GM12891 (cell line): Measurements from ENCODE around the gene RGS16. TPM values are rescaled to one million over a fixed set of nuclear protein-coding genes. Genes with fewer than 3 reads are reported as not detected.

Source experiments
- DNase-seq: peaks from one replicate; pipeline ENCODE4 v3.0.0; 2011; ENCODE audit warnings: low spot score; ENCODE audit not compliant: insufficient read length
- FAIRE-seq: peaks from 2 replicates; lab custom pipeline; 2011; peaks lifted over from hg19 to GRCh38; lab: Jason Lieb, UNC
- PAX5 ChIP-seq: IDR thresholded peaks from 2 replicates; pipeline ENCODE4 v1.6.1; 2011; ENCODE audit warnings: low read length, moderate library complexity, mild to moderate bottlenecking; ENCODE audit not compliant: insufficient read depth, severe bottlenecking
- POLR2A ChIP-seq: IDR thresholded peaks from 2 replicates; pipeline ENCODE4 v1.6.1; 2011; ENCODE audit warnings: low read depth, low read length, control low read depth
- POLR2AphosphoS5 ChIP-seq: IDR thresholded peaks from 2 replicates; pipeline ENCODE4 v1.6.1; 2011; ENCODE audit warnings: low read depth, low read length, control low read depth
- POU2F2 ChIP-seq: IDR thresholded peaks from 2 replicates; pipeline ENCODE4 v1.6.1; 2011; ENCODE audit warnings: low read depth, mild to moderate bottlenecking, control low read depth, low read length, moderate library complexity
- SPI1 ChIP-seq: IDR thresholded peaks from 2 replicates; pipeline ENCODE4 v1.6.1; 2011; ENCODE audit warnings: low read depth, low read length, control low read depth
- TAF1 ChIP-seq: IDR thresholded peaks from 2 replicates; pipeline ENCODE4 v1.6.1; 2011; ENCODE audit warnings: low read depth, low read length, control low read depth
- polyA plus RNA-seq: library from polyadenylated mRNA; unstranded; fragments of >200 nt; gene quantifications from one replicate; pipeline ENCODE4 v1.2.1, GENCODE V29; 2012; ENCODE audit warnings: low read depth, missing spikeins, inconsistent platforms; ENCODE audit not compliant: missing spikeins

Gene RGS16, protein sequence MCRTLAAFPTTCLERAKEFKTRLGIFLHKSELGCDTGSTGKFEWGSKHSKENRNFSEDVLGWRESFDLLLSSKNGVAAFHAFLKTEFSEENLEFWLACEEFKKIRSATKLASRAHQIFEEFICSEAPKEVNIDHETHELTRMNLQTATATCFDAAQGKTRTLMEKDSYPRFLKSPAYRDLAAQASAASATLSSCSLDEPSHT
- polyA plus RNA-seq, result 40.3 TPM

GRCh38 chr1:182604175-182605164, at the start of gene RGS16:
TSS of gene RGS16 (minus strand) at chr1:182604389. CDS start at chr1:182604259, 130 bp downstream.
- peak; percentile 93 for DNase-seq
- TF ChIP-seq POLR2AphosphoS5 (peak; percentile 99), POU2F2 (peak; percentile 95), TAF1 (peak; percentile 93), POLR2A (peak; percentile 99), PAX5 (peak; percentile 30), SPI1 (no peak)
- FAIRE-seq, result peak; percentile 91

GRCh38 chr1:182653986-182654385, 49.8 kb upstream of the RGS16 start:
- no peak for DNase-seq
- TF ChIP-seq POLR2A (no peak), POLR2AphosphoS5 (no peak), TAF1 (no peak)

DNA sequence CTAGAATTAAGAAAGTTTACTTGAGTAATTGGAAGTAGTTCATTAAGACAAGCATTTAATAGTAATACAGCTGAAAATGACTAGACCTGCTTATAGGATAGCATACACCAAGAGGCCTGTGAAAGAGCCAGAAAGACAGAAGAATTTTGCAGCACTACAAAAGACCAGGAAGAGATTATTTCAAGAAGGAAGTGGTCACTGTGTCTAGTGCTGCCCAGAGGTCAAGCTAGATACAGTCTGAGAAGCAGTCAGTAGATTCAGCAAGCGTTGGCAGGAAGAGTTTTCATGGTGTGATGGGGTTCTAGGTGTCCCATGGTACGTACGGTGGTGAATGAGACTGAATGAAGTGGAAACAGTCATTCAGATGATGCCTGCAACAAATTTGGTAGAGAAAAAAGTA, 48.7 kb upstream of the RGS16 start:
- no peak for DNase-seq
- FAIRE-seq, result peak; percentile 43
- TF ChIP-seq TAF1 (no peak), SPI1 (peak; percentile 13; the same call in 1 of the 2 replicates)

More at GRCh38 chr1:182653986-182654385, 49.8 kb upstream of the RGS16 start:
- FAIRE-seq, result no peak

DNA sequence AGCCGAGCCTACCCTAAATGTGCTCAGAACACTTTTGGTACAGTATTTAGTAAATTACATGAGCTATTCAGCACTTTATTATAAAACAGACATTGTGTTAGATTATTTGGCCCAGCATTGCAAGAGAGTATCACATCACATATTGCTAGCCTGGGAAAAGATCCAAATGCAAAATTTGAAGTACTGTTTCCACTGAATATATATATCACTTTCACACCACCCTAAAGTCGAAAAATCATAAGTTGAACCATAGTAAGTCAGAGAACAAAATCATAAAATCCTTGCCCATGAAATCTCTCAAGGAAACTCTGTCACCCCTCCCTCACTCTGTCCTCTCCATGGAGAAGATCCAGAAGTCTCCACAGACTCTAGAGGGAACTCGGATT, 47.1 kb upstream of the RGS16 start:
- no peak for TF ChIP-seq TAF1
- TF ChIP-seq POU2F2, result no peak
- no peak for TF ChIP-seq PAX5
- TF ChIP-seq POLR2AphosphoS5, result no peak
- no peak for TF ChIP-seq POLR2A
- TF ChIP-seq SPI1, result no peak
- no peak for FAIRE-seq
- no peak for DNase-seq

DNA sequence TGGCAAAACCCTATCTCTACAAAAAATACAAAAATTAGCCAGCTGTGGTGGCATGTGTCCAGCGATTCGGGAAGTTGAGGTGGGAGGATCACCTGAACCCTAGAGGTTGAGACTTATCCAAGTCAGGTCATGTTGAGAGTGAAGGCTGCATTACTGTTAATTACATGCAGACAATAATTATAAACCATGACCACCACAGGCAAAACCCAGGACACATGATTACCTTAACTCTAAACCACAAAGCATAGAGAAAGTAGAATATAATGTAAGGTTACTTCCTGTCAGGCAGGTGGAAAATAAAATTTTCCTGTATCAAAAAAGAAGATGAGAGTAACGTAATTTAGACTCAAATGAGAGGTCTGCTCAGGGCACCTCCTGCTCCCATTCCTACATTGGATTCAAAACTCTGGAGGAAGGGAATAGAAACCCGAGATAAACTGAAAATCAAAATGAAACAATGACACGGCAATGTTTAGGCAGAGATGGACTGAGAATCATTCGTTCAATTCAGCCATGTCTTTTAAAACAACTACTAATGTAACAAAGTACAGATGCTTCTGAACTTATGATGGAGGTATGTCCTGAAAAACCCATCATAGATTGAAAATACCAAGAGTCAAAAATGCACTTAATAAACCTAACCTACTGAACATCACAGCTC, 46.6 kb upstream of the RGS16 start:
- FAIRE-seq (peak; percentile 83), DNase-seq (no peak)
- TF ChIP-seq POLR2AphosphoS5 (no peak), POLR2A (no peak), POU2F2 (no peak), SPI1 (no peak), PAX5 (no peak), TAF1 (no peak)

- FAIRE-seq, result peak; percentile 62
- TF ChIP-seq POU2F2, result no peak
- peak; percentile 49 for TF ChIP-seq SPI1
These were observed 44.9 kb upstream of the RGS16 start for GRCh38 chr1:182649041-182649440.

GRCh38 chr1:182646739-182647138, 42.5 kb upstream of the RGS16 start:
- FAIRE-seq (no peak), DNase-seq (no peak)
- TF ChIP-seq PAX5 (no peak), POLR2AphosphoS5 (no peak), POLR2A (no peak), TAF1 (no peak), POU2F2 (no peak), SPI1 (no peak)

More at GRCh38 chr1:182649041-182649440, 44.9 kb upstream of the RGS16 start:
- DNase-seq, result no peak

DNA sequence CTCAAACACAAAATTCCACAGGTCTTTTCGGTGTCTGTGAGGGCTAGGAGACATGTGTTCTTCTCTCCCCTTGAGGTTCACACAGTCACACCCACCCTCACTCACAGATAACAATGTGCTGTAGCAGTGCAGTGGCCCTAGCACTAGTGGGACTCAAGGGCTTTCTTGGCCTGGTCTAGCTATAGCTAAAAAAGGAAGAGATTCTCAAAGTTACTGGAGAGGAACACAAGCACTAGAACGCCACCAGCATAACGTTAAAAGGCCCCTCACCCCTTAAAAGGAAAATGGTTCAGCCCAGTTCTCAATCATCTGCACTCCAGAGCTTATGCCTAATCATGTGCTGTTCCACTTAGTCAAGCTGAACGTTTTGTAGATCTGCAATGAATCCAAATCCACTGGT, 40.7 kb upstream of the RGS16 start:
- TF ChIP-seq SPI1 (0 out of 2 replicates have a peak, but pooled peaks have one; percentile 22), TAF1 (no peak)
- DNase-seq (no peak), FAIRE-seq (peak; percentile 81)

DNA sequence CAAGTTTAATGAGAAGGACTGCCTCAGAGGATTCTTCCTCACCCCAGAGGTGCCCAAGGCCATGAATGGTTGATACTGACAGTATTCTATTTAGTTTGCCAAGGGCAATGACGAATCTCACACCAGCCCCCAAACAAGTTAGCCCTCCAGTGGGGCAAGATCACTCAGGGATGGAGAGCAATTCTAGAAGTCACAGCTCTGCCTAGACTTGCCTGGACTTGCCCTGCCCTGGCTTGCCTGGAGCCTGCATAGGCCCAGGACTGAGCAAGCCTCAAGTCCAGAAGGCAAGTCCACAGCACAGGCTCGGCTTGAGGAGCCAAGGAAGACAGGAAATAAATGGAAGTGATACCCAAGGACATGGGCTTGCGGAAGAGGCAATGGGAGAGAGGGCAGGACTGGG, 39.5 kb upstream of the RGS16 start:
- FAIRE-seq (no peak), DNase-seq (no peak)
- TF ChIP-seq PAX5 (no peak), POU2F2 (no peak), POLR2AphosphoS5 (no peak)

GRCh38 chr1:182642461-182642860, 38.3 kb upstream of the RGS16 start:
- TF ChIP-seq POLR2A (no peak), PAX5 (no peak), POU2F2 (no peak), POLR2AphosphoS5 (no peak), SPI1 (no peak), TAF1 (no peak)
- FAIRE-seq (no peak), DNase-seq (no peak)
